ENCODE results near the gene ST3GAL5. TPM values are rescaled to one million over a fixed set of nuclear protein-coding genes. Genes with fewer than 3 reads are reported as not detected.
A peak's percentile ranks its signal among the peaks of the same experiment; 100 is the strongest.

ST3GAL5 gene
- total RNA-seq, 4 donors from 2014 or later: 30.9 to 37.4 (median 32.9) TPM

- DNase-seq (ENCODE audit: low spot score in 2 of 2): no peak
- peak; percentile 13 to 39 for TF ChIP-seq EP300 (IDR thresholded peaks at IDR 0.05)
- TF ChIP-seq POLR2A (IDR thresholded peaks at IDR 0.05): no peak
- no peak for TF ChIP-seq CTCF (IDR thresholded peaks at IDR 0.05)
Measured at GRCh38 chr2:85792783-85793441, 95.9 kb downstream of the ST3GAL5 start.

GRCh38 chr2:85791704-85792565 is 96.9 kb downstream of the ST3GAL5 start:
- Histone ChIP-seq H3K27me3 (no peaks in the 10 kb centered on the region), H3K27ac (peak overlapping the region in 2 of 4 donors; percentile 78 to 92), H3K4me3 (no peak overlapping the region), H3K4me1 (peaks cover 2 to 71% (median 45%) of the 10 kb centered on the region in 4 donors), H3K36me3 (peaks cover 0 to 40% (median 0%) of the 10 kb centered on the region in 3 donors), H3K9me3 (no peaks in the 10 kb centered on the region)
- no peak for DNase-seq (ENCODE audit: low spot score in 2 of 2)
- WGBS, 2 donors: 74 to 76% methylated on average over 22 of the region's 22 CpGs
- no peak for TF ChIP-seq EP300 (IDR thresholded peaks at IDR 0.05)

More at GRCh38 chr2:85792783-85793441, 95.9 kb downstream of the ST3GAL5 start:
- H3K27ac ChIP-seq: peak overlapping the region; percentile 43 to 92 (median 74)
- WGBS, 2 donors: 65 to 68% methylated on average over 8 of the region's 8 CpGs
- peaks cover 0 to 30% (median 0%) of the 10 kb centered on the region in 3 donors for H3K36me3 ChIP-seq
- peaks cover 2 to 78% (median 51%) of the 10 kb centered on the region in 4 donors for H3K4me1 ChIP-seq
- no peaks in the 10 kb centered on the region for H3K27me3 ChIP-seq
- no peak overlapping the region for H3K4me3 ChIP-seq
- no peaks in the 10 kb centered on the region for H3K9me3 ChIP-seq

- Histone ChIP-seq H3K27ac (peak overlapping the region in 2 of 4 donors; percentile 78 to 92), H3K27me3 (no peaks in the 10 kb centered on the region), H3K36me3 (peaks cover 0 to 48% (median 0%) of the 10 kb centered on the region in 3 donors), H3K4me3 (no peak overlapping the region), H3K4me1 (peaks cover 2 to 71% (median 36%) of the 10 kb centered on the region in 4 donors), H3K9me3 (no peaks in the 10 kb centered on the region)
- WGBS, 2 donors: 77 to 87% methylated on average over 12 of the region's 12 CpGs
- no peak for DNase-seq (ENCODE audit: low spot score in 2 of 2)
- no peak for TF ChIP-seq POLR2A (IDR thresholded peaks at IDR 0.05)
- TF ChIP-seq EP300 (IDR thresholded peaks at IDR 0.05): no peak
- TF ChIP-seq CTCF (IDR thresholded peaks at IDR 0.05): no peak
Measured at GRCh38 chr2:85790499-85791188, 98.1 kb downstream of the ST3GAL5 start.

- no peak for TF ChIP-seq POLR2A (IDR thresholded peaks at IDR 0.05)
- Histone ChIP-seq H3K36me3 (peaks cover 0 to 48% (median 0%) of the 10 kb centered on the region in 3 donors), H3K9me3 (no peaks in the 10 kb centered on the region), H3K4me3 (no peak overlapping the region), H3K27me3 (no peaks in the 10 kb centered on the region), H3K4me1 (peaks cover 2 to 71% (median 36%) of the 10 kb centered on the region in 4 donors), H3K27ac (peak overlapping the region in 2 of 4 donors; percentile 58 to 78)
- DNase-seq (ENCODE audit: low spot score in 2 of 2): no peak
- WGBS, 2 donors: 81 to 88% methylated on average over 4 of the region's 4 CpGs
Measured at GRCh38 chr2:85790032-85790431, 98.8 kb downstream of the ST3GAL5 start.

- no peak for TF ChIP-seq EP300 (IDR thresholded peaks at IDR 0.05)
- TF ChIP-seq POLR2A (IDR thresholded peaks at IDR 0.05): no peak
- no peak for TF ChIP-seq CTCF (IDR thresholded peaks at IDR 0.05)
- WGBS, 2 donors: 92 to 93% methylated on average over 5 of the region's 5 CpGs
- H3K27ac ChIP-seq: no peak overlapping the region
- peaks cover 2 to 71% (median 35%) of the 10 kb centered on the region in 4 donors for H3K4me1 ChIP-seq
- DNase-seq (ENCODE audit: low spot score in 2 of 2): no peak
- H3K27me3 ChIP-seq: no peaks in the 10 kb centered on the region
- peaks cover 0 to 48% (median 0%) of the 10 kb centered on the region in 3 donors for H3K36me3 ChIP-seq
- H3K9me3 ChIP-seq: no peaks in the 10 kb centered on the region
- no peak overlapping the region for H3K4me3 ChIP-seq
Measured at GRCh38 chr2:85789271-85789670, 99.5 kb downstream of the ST3GAL5 start.
